Mesendoderm (in vitro differentiated cells): ENCODE measurements around the gene TTC3.

Experiments used
- DNase-seq: peaks from one replicate; pipeline ENCODE4 v3.0.0; 2013
- H2AK5ac ChIP-seq: 2 replicates; pipeline ENCODE4 v1.6.1; 2013; ENCODE audit warnings: low read length, inconsistent platforms
- H2BK120ac ChIP-seq: 2 replicates; pipeline ENCODE4 v1.6.1; 2013; ENCODE audit warnings: low read depth, mild to moderate bottlenecking, low read length, moderate library complexity, mixed read lengths
- H2BK15ac ChIP-seq: replicated peaks from 2 replicates; pipeline ENCODE4 v1.6.1; 2013; ENCODE audit warnings: low read depth, mild to moderate bottlenecking, moderate library complexity
- H2BK5ac ChIP-seq: 2 replicates; pipeline ENCODE4 v1.6.1; 2013; ENCODE audit warnings: low read length, inconsistent platforms
- H3K18ac ChIP-seq: 2 replicates; pipeline ENCODE4 v1.6.1; 2013; ENCODE audit warnings: mild to moderate bottlenecking, low read length, mixed read lengths
- H3K23ac ChIP-seq: one replicate; pipeline ENCODE4 v1.6.1; 2013; ENCODE audit warnings: low read length
- H3K27ac ChIP-seq: 2 replicates; pipeline ENCODE4 v1.5.1; 2013; ENCODE audit warnings: low read depth, mild to moderate bottlenecking, inconsistent platforms, low read length, moderate library complexity
- H3K27me3 ChIP-seq: 2 replicates; pipeline ENCODE4 v1.6.1; 2013; ENCODE audit warnings: low read length, control low read depth, mild to moderate bottlenecking, inconsistent platforms; ENCODE audit not compliant: insufficient read depth, poor library complexity
- H3K36me3 ChIP-seq: 2 replicates; pipeline ENCODE4 v1.6.1; 2013; ENCODE audit warnings: low read length, inconsistent platforms; ENCODE audit not compliant: control insufficient read depth, insufficient read depth
- H3K4ac ChIP-seq: one replicate; pipeline ENCODE4 v1.6.1; 2013; ENCODE audit warnings: low read depth, mild to moderate bottlenecking, low read length, moderate library complexity
- H3K4me1 ChIP-seq: 2 replicates; pipeline ENCODE4 v1.6.1; 2013; ENCODE audit warnings: low read depth, low read length, inconsistent platforms; ENCODE audit not compliant: control insufficient read depth
- H3K4me2 ChIP-seq: 2 replicates; pipeline ENCODE4 v1.6.1; 2013; ENCODE audit warnings: low read length
- H3K4me3 ChIP-seq: 2 replicates; pipeline ENCODE4 v1.5.1; 2013; ENCODE audit warnings: mild to moderate bottlenecking, low read length
- H3K56ac ChIP-seq: one replicate; pipeline ENCODE4 v1.6.1; 2013; ENCODE audit warnings: low read length
- H3K79me1 ChIP-seq: 2 replicates; pipeline ENCODE4 v1.6.1; 2013; ENCODE audit warnings: low read length, inconsistent platforms
- H3K79me2 ChIP-seq: 2 replicates; pipeline ENCODE4 v1.6.1; 2013; ENCODE audit warnings: mild to moderate bottlenecking, low read length; ENCODE audit not compliant: control insufficient read depth, insufficient read depth
- H3K9ac ChIP-seq: 2 replicates; pipeline ENCODE4 v1.6.1; 2013; ENCODE audit warnings: low read length, inconsistent platforms
- H4K5ac ChIP-seq: one replicate; pipeline ENCODE4 v1.6.1; 2013; ENCODE audit warnings: low read length
- H4K8ac ChIP-seq: one replicate; pipeline ENCODE4 v1.6.1; 2013; ENCODE audit warnings: low read depth, mild to moderate bottlenecking, control low read depth, low read length, moderate library complexity
- whole genome bisulfite sequencing: extraction: QIAGEN DNeasy Blood & Tissue Kit; methylation state at CpG from one replicate; pipeline ENCODE4 v1.1.7; 2013; ENCODE audit warnings: low lambda C conversion rate, missing lambda C conversion rate; ENCODE audit not compliant: insufficient coverage; ENCODE audit errors: extremely low coverage; 5-methylcytosine and 5-hydroxymethylcytosine counted together

TTC3 gene

GRCh38 chr21:37186983-37187382, 113.9 kb downstream of the TTC3 start:
- no peaks in the 10 kb centered on the region for H3K36me3 ChIP-seq
- no peak overlapping the region for H3K23ac ChIP-seq
- H4K5ac ChIP-seq = no peak overlapping the region
- no peak overlapping the region for H3K4ac ChIP-seq
- H2BK15ac ChIP-seq = no peak overlapping the region
- no peak overlapping the region for H3K4me2 ChIP-seq
- H2BK120ac ChIP-seq = no peak overlapping the region
- no peak overlapping the region for H3K9ac ChIP-seq
- no peaks in the 10 kb centered on the region for H3K79me2 ChIP-seq
- H3K56ac ChIP-seq = no peak overlapping the region
- H3K27ac ChIP-seq = no peak overlapping the region
- H3K27me3 ChIP-seq = no peaks in the 10 kb centered on the region
- no peak overlapping the region for H4K8ac ChIP-seq
- no CpG with 5 or more reads among the region's 2 CpGs for WGBS
- no peak for DNase-seq
- H2AK5ac ChIP-seq = no peak overlapping the region
- no peak overlapping the region for H3K18ac ChIP-seq
- no peaks in the 10 kb centered on the region for H3K4me1 ChIP-seq
- H3K79me1 ChIP-seq = no peaks in the 10 kb centered on the region
- H2BK5ac ChIP-seq = no peak overlapping the region
- no peak overlapping the region for H3K4me3 ChIP-seq

DNA sequence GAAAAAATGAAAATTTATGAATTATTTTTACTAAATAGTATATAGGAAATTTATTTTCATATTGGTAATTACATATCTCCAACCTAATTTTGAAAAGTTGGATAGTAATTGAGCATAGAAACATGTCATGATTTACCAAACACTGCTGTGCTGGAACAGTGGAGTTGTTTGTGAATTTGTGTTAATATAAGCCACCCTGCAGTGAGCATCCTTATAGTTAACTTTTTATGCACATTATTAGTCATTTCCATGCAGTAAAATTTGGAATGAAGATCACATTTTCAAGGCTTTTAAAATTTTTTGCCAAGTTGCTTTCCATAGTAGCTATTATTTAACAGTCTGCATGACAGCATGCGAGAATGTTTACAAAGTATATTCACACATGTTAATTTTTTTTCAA, 115.8 kb downstream of the TTC3 start:
- Histone ChIP-seq H3K9ac (no peak overlapping the region), H2BK15ac (no peak overlapping the region), H3K4me1 (no peaks in the 10 kb centered on the region), H3K36me3 (no peaks in the 10 kb centered on the region), H2AK5ac (no peak overlapping the region), H2BK5ac (no peak overlapping the region), H3K27me3 (no peaks in the 10 kb centered on the region), H3K4ac (no peak overlapping the region), H3K56ac (no peak overlapping the region), H3K23ac (no peak overlapping the region), H2BK120ac (no peak overlapping the region), H4K8ac (no peak overlapping the region), H3K27ac (no peak overlapping the region), H3K79me2 (no peaks in the 10 kb centered on the region), H3K4me3 (no peak overlapping the region), H3K79me1 (no peaks in the 10 kb centered on the region), H4K5ac (no peak overlapping the region), H3K4me2 (no peak overlapping the region), H3K18ac (no peak overlapping the region)
- no peak for DNase-seq
- no CpG with 5 or more reads among the region's 1 CpG for WGBS

- no peak overlapping the region for H3K27ac ChIP-seq
- no peak overlapping the region for H3K4me3 ChIP-seq
- no peak overlapping the region for H4K8ac ChIP-seq
- H3K4me1 ChIP-seq = no peaks in the 10 kb centered on the region
- H3K4ac ChIP-seq = no peak overlapping the region
- no peak overlapping the region for H3K18ac ChIP-seq
- no peak overlapping the region for H2BK15ac ChIP-seq
- H3K4me2 ChIP-seq = no peak overlapping the region
- H3K79me1 ChIP-seq = no peaks in the 10 kb centered on the region
- H2BK5ac ChIP-seq = no peak overlapping the region
- H3K79me2 ChIP-seq = no peaks in the 10 kb centered on the region
- H2AK5ac ChIP-seq = no peak overlapping the region
- H3K36me3 ChIP-seq = no peaks in the 10 kb centered on the region
- H3K9ac ChIP-seq = no peak overlapping the region
- no peaks in the 10 kb centered on the region for H3K27me3 ChIP-seq
- no peak for DNase-seq
- WGBS = no CpG with 5 or more reads among the region's 2 CpGs
- H2BK120ac ChIP-seq = no peak overlapping the region
- H3K23ac ChIP-seq = no peak overlapping the region
- H4K5ac ChIP-seq = no peak overlapping the region
- no peak overlapping the region for H3K56ac ChIP-seq
These were observed 119.0 kb downstream of the TTC3 start for GRCh38 chr21:37192019-37192418.

- Histone ChIP-seq H3K9ac (no peak overlapping the region), H3K79me2 (no peaks in the 10 kb centered on the region), H3K18ac (no peak overlapping the region), H3K56ac (no peak overlapping the region), H2BK120ac (no peak overlapping the region), H4K8ac (no peak overlapping the region), H3K4ac (no peak overlapping the region), H2BK15ac (no peak overlapping the region), H3K79me1 (no peaks in the 10 kb centered on the region), H3K4me1 (no peaks in the 10 kb centered on the region), H3K4me2 (no peak overlapping the region), H3K27ac (no peak overlapping the region), H3K4me3 (no peak overlapping the region), H4K5ac (no peak overlapping the region), H2BK5ac (no peak overlapping the region), H2AK5ac (no peak overlapping the region), H3K23ac (no peak overlapping the region), H3K36me3 (no peaks in the 10 kb centered on the region), H3K27me3 (no peaks in the 10 kb centered on the region)
- DNase-seq = peak; percentile 72
- no CpG with 5 or more reads among the region's 4 CpGs for WGBS
These were observed 120.0 kb downstream of the TTC3 start for GRCh38 chr21:37193006-37193405.

DNA sequence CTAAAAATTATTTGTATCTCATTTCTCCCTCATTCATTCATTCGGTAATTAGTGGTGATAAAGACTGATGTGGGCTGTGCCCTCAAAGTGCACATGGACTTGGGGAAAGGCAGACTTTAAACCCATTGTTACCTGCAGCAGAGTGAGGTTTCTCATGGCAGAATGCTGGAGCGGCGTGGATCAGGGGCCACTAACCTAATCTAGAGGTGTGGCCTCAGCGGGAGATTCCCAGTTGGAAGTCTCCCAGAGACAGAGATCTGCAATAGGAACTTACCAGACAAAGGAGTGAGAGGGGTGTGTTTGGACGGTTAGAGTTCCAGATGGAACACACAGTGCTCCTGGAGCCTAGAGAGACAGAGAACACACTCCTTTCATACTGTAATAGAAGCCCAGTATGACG, 120.6 kb downstream of the TTC3 start:
- no peak overlapping the region for H3K27ac ChIP-seq
- no peaks in the 10 kb centered on the region for H3K79me2 ChIP-seq
- H3K4me1 ChIP-seq = no peaks in the 10 kb centered on the region
- H2BK5ac ChIP-seq = no peak overlapping the region
- no peak overlapping the region for H2AK5ac ChIP-seq
- H3K4ac ChIP-seq = no peak overlapping the region
- no peak overlapping the region for H3K4me3 ChIP-seq
- WGBS = no CpG with 5 or more reads among the region's 6 CpGs
- no peak overlapping the region for H3K56ac ChIP-seq
- no peak overlapping the region for H2BK15ac ChIP-seq
- no peak overlapping the region for H3K23ac ChIP-seq
- H3K36me3 ChIP-seq = no peaks in the 10 kb centered on the region
- H4K8ac ChIP-seq = no peak overlapping the region
- H3K9ac ChIP-seq = no peak overlapping the region
- no peaks in the 10 kb centered on the region for H3K27me3 ChIP-seq
- H3K79me1 ChIP-seq = no peaks in the 10 kb centered on the region
- no peak overlapping the region for H3K18ac ChIP-seq
- no peak overlapping the region for H2BK120ac ChIP-seq
- DNase-seq = peak; percentile 7
- no peak overlapping the region for H4K5ac ChIP-seq
- H3K4me2 ChIP-seq = no peak overlapping the region

- Histone ChIP-seq H3K56ac (no peak overlapping the region), H3K18ac (no peak overlapping the region), H3K79me1 (no peaks in the 10 kb centered on the region), H3K23ac (no peak overlapping the region), H3K36me3 (no peaks in the 10 kb centered on the region), H3K9ac (no peak overlapping the region), H3K4ac (no peak overlapping the region), H4K5ac (no peak overlapping the region), H2BK120ac (no peak overlapping the region), H2BK15ac (no peak overlapping the region), H3K27me3 (no peaks in the 10 kb centered on the region), H3K4me1 (no peaks in the 10 kb centered on the region), H3K27ac (no peak overlapping the region), H3K79me2 (no peaks in the 10 kb centered on the region), H3K4me3 (no peak overlapping the region), H3K4me2 (no peak overlapping the region), H2AK5ac (no peak overlapping the region), H4K8ac (no peak overlapping the region), H2BK5ac (no peak overlapping the region)
- WGBS = no CpG with 5 or more reads among the region's 3 CpGs
- no peak for DNase-seq
These were observed 122.0 kb downstream of the TTC3 start for GRCh38 chr21:37195059-37195458.
